Central memory CD4-positive, alpha-beta T cell (primary cell): ENCODE data around the gene TNFRSF8.
A peak's percentile ranks its signal among the peaks of the same experiment; 100 is the strongest.
"Not testable (repeated sequence)": the region's sequence is repeated elsewhere in the genome, so short reads cannot be mapped to it uniquely, and the experiment has no call there.

Experiments used
- DNase-seq: peaks from one replicate; pipeline ENCODE4 v3.0.0; 2022

TNFRSF8 gene

DNA sequence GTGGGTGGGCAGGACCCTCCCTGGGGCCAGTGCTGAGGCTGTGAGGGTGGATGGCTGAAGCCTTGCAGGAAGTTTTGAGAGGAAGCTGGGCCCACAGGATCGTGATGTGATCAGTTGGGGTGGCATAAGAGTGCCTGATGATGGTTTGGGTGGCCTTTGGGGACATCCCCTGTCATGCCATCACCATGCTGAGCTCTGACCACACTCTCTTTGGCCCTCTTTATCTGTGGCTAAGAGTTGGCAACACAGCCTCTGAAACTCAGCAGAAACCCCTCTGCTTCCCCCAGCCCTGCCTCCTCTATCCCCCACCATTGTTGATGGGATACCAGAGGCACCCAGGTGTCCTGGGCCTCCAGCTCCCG, 24.0 kb upstream of the TNFRSF8 start:
- DNase-seq, result no peak

DNA sequence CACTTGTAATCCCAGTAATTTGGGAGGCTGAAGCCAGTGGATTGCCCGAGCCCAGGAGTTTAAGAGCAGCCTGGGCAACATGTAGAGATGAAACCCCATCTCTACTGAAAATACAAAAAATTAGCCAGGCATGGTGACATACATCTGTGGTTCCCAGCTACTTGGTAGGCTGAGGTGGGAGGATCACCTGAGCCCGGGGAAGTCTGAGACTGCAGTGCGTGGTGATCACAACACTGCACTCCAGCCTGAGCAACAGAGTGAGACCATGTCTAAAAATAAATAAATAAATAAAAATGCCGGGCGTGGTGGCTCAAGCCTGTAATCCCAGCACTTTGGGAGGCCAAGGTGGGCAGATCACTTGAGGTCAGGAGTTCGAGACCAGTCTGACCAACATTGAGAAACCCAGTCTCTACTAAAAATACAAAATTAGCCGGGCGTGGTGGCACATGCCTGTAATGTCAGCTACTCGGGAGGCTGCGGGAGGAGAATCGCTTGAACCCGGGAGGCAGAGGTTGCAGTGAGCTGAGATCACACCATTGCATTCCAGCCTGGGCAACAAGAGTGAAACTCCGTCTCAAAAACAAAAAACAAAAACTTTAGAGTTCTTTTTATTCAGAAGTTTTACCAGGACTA, 23.2 kb upstream of the TNFRSF8 start:
- DNase-seq, result not testable (repeated sequence)

DNA sequence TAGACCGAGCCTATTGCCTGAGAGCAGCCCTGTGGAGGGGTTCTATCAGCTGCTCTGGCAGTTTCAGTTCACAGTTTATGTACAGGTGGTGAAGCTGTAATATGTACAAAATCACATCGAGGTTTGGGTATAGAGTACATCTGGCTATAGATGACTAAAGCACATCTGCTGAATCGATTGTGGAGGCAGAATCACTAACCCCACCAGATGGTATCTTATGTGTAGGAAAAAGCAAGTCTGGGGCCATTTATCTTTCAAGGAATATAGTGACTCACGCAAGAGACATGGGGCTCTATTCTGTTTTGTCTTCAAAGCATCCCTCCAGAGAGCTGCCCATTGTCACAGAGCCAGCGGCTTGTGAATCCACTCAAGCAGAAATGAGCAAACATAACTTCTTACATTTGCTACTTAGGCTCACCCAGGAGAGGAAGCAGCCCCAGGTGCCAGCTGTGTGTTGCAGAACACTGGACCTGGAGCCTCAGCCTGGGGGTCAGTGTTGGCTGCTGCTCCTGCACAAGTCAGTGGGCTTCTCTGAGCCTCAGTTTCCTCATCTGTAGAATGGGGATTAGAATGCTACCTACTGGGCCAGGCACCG, 22.5 kb upstream of the TNFRSF8 start:
- DNase-seq, result no peak

DNA sequence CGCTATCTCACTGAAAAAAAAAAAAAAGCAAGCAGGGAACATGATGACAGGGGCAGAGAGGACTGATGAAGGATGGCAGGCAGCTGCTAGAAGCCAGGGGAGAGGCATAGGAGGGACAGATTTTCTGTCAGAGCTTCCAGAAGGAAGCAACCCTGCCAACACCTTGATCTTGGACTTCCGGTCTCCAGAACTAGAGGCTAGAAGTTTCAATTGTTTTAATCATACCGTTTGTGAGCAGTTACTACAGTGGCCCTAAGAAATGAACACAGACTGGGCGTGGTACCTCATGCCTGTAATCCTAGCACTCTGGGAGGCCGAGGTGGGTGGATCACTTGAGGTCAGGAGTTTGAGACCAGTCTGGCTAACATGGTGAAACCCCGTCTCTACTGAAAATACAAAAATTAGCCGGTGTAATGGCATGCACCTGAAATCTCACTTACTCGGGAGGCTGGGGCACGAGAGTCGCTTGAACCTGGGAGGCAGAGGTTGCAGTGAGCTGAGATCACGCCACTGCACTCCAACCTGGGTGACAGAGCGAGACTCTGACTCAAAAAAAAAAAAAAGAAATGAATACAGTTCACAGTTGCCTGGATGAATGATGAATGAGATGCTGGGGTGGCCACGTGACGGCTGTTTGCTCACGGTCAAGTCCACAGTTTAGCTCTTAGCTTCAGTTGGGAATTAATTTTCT, 18.8 kb upstream of the TNFRSF8 start:
- not testable (repeated sequence) for DNase-seq

DNA sequence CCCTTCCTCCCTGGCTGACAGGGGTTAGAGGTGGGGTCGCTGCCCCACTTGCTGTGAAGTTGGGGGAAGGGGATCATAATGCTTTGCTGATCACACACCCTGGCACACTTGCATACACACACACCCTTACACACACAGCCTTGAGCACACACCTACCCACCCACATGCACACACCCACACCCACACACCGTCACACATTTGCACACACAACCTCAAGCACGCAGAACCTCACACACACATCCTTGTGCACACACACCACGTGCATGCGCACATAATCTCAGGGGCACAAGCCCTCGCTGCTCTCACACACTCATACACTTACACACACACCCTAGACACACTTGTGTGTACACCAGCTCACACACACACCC, 16.4 kb upstream of the TNFRSF8 start:
- no peak for DNase-seq

DNA sequence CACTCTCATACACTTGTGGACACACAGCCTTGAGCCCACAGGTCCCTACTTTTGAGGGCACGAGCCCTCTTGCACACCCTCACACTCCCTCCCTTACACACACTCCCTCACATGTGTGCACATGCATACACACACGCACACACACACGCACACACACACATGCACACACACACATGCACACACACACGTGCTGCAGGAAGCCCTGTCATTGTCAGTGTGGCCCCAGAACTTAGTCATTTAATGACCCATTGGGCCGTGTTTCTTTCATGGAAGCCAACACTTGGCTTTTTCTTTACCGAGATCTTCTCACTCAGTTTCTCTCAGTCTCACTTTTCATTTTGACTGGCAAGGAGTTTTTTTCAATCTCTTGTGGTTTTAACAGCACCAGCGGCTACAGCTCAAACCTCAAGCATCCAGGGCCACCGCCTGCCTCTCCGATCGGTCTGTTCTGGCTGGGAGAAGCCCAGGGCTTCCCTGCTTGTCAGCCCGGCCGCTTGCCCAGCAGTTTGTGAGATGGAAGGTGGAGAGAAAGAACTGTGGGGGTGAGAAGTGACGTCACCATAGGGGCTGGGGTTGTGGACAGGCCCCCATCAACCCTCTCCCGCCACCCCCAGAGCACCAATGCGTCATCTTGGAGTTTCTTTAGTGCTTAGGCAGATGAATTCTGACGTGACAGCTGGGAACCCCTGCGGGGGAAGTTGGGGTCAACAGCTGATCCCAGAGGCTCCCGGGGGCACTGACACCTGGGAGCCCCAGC, 15.8 kb upstream of the TNFRSF8 start:
- peak; percentile 28 for DNase-seq

DNA sequence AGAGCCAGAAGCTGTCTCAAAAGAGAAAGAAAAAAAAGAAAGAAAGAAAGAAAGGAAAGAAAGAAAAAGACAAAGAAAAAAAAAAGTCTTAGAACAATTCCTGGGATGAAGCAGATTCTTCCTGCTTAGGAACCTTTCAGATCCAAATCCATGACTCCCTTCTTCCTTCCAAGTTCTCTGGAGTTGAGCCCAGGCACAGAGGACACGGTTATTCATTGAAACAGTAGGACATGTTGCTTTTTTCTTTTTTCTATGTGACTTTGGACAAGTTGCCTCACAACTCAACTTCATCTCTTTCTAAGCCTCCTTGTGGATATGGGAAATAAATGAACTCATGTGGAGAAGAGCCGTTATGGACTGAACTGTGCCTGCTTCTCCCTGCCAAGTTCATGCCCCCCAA, 14.7 kb upstream of the TNFRSF8 start:
- no peak for DNase-seq

DNA sequence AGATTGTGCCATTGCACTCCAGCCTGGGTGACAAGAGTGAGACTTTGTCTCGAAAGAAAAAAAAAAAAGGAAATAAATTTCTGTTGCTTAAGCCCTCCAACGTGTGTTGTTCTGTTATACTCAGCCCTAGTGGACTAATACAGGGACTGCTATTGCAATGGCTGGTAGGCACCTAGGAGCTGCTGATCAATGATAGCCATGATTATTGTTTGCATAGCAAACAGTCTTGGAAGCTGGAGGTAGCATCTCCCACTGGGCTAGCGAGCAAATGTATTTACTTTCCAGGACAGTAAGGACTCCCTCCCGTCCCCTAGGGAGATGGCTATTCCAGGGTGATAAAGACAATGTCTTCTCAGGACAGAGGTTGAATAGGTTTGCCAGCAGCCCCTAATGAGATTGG, 13.5 kb upstream of the TNFRSF8 start:
- DNase-seq, result no peak

DNA sequence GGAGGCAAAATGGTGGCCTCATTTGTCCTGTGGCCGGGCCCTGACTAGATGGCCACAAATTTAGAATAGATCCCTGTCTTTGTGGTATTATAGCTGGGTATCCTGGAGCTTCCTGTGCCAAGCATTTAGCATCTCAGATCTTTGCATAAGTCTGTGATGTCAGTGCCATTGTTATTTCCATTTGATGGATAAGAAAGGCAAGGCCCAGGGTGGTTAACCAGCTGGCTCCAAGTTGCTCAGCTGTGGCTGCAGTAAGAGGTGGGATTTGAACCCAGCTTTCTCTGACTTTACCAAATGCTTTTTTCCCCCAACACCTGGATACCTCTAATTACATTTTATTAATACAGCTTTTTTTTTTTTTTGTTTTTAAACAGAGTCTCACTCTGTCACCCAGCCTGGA, 11.7 kb upstream of the TNFRSF8 start:
- no peak for DNase-seq

DNA sequence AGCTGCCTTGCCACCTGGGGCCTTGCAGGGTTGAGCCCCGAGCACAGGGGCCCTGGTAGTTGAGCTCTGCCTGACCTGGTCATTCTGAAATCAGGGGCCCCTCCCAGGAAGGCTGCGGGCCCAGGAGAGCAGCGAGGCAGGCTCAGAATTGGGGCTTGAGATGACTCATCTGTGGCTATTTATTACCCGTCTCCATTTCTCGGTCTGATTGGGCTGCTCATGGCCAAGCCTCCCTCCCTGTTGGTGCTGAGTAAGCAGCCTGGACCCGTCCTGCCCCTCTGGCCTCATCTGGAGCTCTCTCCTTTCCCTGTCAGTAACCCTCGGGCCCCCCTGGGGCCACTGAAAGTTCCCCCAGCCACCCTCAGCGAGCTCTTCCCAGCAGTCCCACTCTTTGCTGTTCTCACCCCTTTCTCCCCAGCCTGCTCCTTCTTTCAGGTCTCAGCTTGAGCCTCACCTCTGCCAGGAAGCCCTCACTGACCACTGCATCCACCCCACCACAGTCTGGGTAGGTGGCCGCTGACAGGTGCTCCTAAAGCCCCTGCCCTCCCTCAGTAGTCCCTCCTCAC, 11.0 kb upstream of the TNFRSF8 start:
- no peak for DNase-seq

DNA sequence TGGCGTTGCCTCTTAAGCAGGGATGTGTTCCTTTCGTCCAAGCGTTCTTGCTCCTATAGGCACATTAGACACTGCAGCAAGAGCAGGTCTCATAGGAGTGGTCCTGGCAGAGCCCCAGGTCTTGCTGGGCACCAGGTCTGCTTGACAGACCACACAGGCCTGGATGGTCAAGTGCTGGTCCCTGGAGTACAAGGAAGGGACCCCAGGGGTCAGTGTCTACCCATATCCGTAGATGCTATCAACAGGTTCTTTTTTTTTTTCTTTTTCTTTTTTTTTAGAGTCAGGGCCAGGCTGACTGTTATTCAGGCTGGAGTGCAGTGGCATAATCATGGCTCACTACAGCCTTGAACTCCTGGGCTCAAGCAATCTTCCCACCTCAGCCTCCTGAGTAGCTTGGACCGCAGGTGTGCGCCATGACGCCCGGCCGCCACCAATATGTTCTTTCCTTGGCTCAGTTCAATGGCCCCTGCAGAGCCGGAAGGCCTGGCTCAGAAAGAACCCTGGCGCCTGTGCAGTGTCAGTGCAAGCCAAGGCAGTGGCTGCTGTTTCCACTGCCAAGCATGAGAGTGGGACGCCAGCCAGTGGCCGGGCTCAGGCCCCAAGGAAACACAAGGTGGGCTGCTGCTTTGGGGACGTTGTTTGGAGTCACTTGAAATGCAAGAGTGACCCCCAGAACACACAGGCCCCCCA, 10.0 kb upstream of the TNFRSF8 start:
- no peak for DNase-seq

DNA sequence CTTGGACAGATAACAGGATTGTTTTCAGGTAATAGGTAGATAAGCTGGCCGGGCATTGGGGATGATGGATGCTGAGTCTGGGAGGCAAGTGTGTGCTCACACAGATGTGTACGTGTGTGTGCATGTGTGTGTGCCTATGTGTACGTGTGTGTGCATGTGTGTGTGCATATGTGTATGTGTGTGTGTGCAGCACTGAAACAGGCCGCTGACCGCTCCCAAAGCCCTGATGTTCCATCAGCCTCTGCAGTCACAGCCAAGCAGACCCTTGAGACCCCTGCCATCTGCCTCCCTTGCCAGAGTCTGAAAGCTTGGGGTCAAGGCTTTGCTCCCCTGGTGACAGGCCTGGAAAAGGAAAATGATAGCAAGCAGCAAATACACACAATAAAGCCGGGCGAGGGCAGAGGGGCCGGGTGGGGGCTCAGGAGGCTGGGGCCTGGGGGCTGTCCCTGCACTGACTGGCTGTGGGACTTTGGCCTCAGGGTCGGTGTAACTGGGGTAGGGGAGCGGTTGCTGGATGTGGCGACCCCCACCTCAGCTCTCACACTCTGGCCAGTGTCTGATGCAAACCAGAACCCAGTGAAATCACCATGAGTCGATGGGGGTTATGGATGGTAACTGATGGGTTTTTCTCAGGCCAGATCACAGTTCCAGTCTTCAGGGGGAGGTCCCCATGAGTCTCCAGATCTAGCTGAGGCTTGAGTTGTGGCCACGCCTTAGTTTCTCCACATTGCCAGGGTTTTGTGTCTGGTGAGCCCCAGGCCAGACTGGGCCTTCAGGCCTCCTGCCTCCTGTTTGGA, 9.2 kb upstream of the TNFRSF8 start:
- no peak for DNase-seq

DNA sequence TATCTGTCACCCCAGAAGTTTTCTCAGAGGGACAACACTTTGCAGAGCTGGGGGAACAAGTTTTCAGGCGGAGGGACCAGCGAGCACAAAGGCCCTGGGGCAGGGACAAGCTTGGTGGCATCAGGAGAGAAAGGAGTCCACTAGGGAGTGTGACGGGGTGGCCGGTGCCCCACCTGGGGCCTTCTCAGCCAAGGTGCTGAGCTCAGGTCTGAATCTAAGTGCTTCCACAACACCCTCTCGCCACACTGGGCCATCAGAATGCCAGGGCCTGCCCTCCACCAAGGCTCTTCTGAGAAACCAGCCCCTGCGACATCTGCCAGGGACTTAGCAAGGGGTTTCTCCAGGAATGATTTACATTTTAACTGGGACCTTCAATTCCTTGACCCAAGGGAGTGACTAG, 7.8 kb upstream of the TNFRSF8 start:
- DNase-seq, result no peak

DNA sequence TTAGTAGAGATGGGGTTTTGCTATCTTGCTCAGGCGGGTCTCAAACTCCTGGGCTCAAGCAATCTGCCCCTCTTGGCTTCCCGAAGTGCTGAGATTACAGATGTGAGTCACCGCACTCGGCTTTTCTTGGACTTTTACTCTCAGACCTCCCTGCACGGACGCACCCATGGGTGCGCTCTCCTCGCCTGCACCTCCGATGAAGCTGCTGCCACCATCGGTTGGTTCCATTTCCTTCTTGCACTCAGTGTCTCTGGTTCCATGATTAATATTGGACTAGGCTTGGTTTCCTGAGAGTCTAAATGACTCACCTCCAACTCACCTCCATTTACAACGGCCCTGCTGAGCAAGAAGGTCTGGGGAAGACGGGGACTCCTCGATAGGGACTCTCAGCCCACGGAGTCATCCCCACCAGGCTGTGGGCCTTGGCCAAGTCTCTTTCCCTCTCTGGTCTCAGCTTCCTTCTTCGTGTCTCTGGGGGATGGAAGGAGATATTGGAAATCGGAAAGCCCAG, 6.7 kb upstream of the TNFRSF8 start:
- DNase-seq, result no peak

DNA sequence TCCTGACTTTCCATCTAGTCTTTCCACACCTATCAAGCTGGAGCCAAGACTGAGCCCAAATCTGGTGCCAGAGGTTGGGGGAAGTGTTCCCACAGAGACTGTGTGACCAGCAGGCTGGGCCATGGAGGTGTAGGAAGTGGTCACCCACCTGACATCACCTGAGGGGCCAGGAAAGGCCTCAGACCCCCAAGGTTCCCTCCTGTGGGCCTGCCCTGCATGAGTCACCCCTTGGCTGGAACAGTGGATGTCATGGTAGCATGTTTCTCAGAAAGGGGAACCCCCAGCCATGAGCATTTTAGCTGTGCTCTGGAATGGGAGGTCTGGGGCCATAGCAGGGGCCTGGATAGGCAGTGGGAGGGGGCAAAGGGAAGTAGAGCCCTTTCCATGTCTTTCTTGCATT, 5.7 kb upstream of the TNFRSF8 start:
- DNase-seq, result no peak

DNA sequence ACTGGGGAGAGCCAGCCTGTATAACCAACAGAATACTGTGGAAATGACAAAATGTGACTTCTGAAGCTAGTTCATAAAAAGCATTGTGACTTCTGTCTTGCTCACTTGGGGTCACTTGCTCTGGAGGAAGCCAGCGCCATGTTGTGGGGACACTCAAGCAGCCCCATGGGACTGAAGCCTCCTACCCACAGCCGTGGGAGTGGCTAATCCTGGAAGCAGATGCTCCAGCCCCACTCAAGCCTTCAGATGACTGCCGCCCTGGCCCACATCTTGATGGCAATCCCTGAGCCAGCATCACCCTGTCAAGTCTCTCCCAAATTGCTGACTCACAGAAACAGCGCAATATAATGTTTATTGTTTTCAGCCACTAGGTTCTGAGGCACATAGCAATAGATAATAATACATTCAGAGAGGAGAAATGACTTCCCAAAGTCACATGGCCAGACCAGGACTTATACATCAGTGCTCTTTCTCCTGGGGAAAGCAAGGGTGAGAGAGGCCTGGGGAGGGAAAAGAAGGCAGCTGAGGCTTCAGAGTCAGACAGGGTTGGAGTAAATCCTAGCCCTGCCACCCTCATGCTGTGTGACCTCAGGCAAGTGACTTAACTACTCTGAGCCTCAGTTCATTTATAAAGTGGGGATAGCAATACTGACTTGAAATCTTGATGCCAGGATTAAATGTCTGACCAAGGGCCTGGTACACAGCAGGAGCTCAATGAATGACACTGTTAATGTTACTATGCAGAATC, 5.0 kb upstream of the TNFRSF8 start:
- no peak for DNase-seq

DNA sequence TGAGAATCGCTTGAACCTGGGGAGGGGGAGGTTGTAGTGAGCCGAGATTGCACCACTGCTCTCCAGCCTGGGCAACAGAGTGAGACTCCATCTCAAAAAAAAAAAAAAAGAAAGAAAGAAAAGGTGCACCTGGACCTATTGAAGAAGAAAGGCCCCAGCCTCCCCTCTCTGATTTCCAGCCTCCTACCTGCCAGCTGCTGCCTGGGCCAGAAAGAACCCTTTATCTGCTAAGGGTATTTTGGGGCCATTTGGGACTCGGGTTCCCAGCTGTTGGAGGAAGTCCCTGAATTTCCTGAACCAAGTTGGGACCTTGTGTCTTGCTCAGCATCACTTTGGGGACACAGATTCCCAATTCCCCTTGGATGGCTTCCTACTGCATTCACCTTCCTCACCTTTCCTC, 3.9 kb upstream of the TNFRSF8 start:
- DNase-seq, result no peak

DNA sequence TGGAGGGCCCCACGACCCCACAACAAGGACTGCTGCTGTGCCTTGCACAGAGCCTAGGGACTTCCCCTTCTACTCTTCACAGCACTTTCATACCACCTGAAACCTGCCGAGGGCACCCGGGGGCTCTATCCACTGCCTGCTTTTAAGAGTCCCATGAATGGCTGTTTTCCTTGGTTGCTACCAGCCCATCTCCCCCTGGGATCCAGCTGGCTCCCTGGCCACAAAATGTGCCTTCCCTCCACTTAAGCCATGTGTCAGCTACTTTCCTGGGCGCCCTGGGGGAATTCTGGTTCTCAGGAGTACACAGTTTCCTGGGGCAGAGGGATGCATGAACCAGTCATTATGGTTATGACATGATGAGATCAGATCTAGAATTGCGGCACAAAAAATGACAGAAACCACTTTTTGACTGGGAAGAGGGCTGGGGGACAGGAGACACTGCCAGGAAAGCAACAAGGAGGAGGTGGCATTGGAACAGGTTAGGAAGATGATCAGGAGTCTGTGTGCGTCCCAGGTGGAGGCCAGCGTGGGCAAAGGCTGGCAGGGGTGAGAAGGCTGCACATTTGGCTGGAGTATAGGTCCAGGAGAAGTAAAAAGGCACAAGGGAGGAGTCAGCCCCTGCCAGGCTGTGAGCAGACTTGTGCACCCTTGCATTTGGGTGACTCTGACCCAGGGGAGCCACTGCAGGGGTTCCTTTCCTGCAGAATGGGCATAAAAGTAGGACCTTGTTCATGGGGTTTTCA, 3.2 kb upstream of the TNFRSF8 start:
- no peak for DNase-seq

DNA sequence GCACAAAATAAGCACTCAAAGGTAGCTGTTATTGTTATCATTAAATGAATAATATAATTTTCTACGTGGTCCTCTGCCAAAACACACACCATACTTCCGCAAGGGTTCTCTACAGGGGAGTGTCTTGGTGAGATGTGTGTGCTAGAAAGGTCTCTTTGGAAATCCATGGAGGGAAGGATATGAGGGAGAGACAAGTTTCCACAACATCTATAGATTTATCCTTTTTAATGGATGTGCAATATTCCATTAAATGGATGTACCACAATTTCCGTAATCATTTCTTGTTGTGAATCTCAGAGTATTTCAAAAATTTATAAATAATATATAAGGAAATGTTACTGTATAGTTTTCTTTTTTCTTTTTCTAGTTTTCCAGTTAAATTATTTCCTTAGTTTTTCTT, 2.6 kb upstream of the TNFRSF8 start:
- no peak for DNase-seq
